NCI-H524 (cell line): ENCODE data around the gene TTLL1.
"Not testable (repeated sequence)": the region's sequence is repeated elsewhere in the genome, so short reads cannot be mapped to it uniquely, and the experiment has no call there.

Experiments used
- DNase-seq, 2 experiments: peaks; one replicate each; lab custom pipeline; 2025; lab: John Stamatoyannopoulos, UW

The TTLL1 gene

DNA sequence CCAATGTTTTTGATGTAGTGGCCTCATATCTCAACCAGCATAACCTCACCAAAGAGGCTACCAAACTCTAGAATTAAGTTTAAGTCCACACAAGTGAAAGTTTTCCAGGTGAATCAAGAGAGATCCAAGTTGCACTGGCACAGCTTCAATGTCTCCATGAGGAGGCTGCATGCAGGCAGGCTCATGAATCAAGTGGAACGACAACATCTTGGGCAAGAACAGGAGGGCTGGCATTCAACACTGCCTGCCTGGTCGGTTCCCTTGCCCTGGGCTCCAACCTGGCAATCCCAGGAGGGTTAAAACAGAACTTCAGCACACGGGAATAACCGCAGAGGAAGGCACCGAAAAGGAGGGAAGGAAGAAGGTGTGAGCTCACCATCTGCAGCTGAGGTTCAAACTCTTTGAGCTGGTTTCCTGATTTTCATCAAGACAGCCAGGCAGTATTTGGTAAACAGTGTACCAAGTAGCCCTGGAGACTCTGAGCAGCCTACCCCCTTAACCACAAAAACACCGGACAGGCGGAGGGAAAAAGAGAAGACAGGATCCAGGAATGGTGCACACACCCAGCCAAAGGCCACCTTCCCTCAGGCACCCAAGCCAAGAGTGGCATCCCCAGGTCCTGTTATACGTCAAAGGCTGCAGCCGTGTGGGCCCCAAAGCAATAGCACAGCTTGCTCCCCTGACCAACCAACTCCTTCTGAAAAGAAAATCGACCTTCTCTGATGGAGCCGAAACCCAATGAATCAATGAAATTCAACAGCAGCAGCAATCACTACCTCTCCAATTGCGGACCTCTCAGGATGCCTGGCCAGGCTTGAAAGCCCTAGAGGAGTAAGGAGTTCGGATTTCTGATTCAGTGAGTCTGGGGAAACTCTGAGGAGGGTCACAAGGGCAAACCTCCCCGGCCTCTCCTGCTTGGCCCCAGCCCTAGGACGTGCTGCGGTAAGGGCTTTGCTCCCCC is 75.6 kb downstream of the TTLL1 start:
- no peak for DNase-seq

- DNase-seq: no peak
These were observed 76.8 kb downstream of the TTLL1 start for GRCh38 chr22:43012390-43012789.

- no peak for DNase-seq
These were observed 78.1 kb downstream of the TTLL1 start for GRCh38 chr22:43011079-43011478.

GRCh38 chr22:43009444-43009843 is 79.7 kb downstream of the TTLL1 start:
- DNase-seq: no peak

DNA sequence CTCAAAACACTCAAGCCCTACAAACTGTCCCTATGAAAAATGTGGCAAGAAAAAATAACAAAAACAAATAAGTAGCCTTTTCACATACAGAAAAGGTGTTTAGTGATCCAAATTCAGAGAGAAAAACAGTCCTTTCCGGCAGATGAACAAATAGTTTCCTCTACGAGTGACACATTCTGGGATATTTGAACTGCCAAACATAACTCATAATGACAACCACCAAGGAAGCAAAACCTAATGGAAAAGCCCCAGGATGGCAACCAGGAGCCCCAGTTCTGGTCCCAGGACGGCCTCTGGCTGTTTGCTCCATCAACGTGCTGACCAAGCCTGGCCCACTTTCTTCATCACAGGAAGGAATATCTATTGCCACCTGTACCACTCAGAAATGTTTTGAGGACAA is 80.3 kb downstream of the TTLL1 start:
- no peak for DNase-seq

DNA sequence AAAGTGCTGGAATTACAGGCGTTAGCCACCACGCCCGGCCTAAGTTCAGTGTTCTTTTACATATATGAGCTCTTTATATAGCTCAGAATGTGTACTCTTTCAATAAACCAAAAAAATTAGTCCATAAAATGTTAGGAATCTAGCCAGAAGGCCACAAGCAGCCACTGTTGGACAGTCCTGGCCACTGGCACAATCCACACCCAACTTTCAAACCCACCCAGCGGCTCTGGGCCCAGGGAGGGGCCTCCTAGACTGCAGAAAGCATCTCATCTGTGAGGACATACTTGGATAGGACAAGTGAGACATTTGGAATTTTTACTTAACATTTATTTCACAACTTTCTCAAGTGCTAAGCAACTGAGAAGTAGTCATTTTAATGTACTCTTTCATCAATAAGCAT is 80.7 kb downstream of the TTLL1 start:
- DNase-seq: no peak

DNA sequence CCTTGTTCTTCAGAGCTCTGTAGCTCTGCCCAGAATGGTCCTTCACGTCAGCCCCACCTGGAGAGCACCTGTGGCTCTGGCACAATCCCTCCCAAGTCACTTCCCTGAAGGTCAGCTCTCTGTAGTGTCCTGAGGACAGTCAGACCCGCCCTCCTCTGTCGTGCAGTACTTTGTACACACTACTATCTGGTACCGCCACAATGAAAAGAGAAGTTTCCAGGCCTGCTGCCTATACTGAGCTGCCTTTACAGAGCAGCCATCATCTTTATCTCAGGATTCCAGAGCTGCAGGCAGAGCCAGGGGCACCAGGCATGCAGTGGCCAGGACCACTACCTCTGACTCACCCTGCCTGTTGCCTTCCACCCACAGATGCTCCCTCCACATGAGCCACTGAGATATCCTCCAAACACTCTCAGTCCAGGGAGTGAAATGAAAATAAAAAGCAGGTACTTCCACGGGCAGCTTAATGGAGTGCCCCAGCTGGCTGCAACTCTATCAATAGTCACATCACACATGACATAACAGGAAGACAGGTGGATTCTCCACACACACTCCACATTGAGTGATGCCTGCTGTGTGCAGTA is 81.6 kb downstream of the TTLL1 start:
- DNase-seq: no peak

DNA sequence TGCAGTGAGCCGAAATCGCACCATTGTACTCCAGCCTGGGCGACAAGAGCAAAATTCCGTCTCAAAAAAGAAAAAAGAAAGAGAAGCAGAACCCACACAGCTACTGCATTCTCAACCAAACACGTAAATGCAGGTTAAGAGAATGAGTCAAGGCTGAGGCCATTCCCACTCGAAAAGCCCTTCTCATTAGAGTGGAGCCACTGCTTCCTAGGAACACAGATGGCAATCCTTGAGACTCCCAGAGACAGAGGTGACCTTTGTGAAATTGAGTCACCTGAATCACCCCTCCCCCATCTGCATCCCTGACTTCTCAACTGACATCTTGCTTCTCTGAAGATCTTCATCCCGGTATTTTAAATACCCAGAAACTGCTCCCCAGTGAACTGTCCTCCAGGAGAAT is 82.4 kb downstream of the TTLL1 start:
- DNase-seq: peak in 1 of 2 experiments; percentile 41

GRCh38 chr22:43006016-43006505 is 83.1 kb downstream of the TTLL1 start:
- no peak for DNase-seq

DNA sequence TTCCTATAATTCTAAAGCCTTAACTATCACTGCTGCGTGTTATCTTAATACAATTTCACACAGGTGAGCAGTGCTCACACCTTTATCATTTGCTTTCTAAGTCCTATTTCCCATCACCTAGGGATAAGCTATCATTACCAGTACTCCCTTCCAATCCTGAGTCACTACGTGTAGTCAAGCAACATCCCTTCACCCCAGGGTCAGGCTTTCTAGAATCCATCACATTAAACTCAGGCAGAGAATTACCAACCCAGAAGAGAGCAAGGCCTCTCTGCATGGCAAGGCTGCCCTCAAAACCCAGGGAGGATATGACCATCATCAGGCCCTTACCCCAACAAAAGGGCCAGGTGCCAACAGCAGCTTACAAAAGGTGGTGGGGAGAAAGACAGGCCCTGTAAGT is 84.1 kb downstream of the TTLL1 start:
- no peak for DNase-seq

- DNase-seq: no peak
These were observed 84.7 kb downstream of the TTLL1 start for GRCh38 chr22:43004362-43005035.

DNA sequence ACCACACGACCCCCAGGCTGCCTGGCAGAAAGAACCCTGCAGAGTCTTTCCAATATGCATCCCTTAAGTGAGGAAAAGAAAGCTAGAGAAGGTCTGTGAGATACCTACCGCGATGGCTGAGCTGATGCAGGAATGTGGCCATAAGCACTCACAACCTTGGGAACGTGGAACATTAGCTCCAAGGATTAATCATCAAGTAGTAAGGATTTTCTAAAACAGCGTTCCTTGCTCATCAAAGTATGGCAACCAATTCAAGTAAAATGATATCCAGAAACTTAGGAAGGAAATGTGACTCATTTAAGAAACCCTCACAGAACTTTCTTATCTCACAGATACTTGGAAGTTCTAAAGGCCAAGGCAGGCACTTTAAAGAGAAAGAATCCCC is 87.0 kb downstream of the TTLL1 start:
- DNase-seq: no peak

DNA sequence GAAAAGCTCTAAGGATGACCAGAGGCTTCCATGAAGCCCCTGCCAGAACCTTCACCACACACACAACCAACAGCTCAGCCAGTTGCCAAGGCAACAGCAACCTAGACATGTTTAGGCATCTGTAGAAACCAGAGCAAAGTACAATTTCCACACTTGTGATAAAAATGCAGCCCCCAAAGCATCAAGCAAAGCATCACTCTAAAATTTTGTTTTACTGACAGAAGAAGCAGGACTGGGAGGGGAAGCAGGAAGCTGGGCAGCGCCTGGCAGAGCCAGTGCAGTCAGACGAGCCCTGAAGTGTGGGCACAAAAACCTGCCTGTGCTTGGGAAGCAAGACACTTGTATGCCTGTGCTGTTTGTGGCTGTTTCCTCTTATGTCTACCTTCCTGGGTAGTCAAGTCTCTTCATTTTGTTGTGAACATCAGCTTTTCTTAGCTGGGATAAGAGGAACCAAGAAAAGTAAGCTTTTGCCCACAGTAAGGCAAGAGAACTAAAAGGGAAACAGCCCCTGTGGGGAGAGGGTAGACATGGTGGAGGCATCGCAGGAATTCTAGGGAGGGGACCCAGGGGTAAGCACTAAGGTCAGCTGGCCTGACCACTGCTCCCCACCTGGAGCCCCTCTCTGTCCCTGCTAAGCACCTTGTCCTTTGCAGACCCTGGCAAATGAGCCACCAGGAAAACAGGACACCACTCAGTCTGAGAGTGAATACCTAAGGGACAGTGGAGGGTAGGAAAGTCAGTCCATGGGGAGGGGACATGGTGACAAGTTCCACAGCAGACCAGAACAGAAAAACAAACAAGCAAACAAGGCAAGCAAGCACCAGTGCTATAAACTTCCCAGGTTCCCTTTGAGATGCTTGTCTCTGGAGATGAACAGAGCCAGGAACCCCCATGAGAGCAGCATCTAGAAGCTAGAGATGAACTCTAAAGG is 87.7 kb downstream of the TTLL1 start:
- peak in 1 of 2 experiments; percentile 32 for DNase-seq

- no peak for DNase-seq
These were observed 88.6 kb downstream of the TTLL1 start for GRCh38 chr22:43000441-43001175.

GRCh38 chr22:42997582-42998090 is 91.6 kb downstream of the TTLL1 start:
- DNase-seq: no peak

DNA sequence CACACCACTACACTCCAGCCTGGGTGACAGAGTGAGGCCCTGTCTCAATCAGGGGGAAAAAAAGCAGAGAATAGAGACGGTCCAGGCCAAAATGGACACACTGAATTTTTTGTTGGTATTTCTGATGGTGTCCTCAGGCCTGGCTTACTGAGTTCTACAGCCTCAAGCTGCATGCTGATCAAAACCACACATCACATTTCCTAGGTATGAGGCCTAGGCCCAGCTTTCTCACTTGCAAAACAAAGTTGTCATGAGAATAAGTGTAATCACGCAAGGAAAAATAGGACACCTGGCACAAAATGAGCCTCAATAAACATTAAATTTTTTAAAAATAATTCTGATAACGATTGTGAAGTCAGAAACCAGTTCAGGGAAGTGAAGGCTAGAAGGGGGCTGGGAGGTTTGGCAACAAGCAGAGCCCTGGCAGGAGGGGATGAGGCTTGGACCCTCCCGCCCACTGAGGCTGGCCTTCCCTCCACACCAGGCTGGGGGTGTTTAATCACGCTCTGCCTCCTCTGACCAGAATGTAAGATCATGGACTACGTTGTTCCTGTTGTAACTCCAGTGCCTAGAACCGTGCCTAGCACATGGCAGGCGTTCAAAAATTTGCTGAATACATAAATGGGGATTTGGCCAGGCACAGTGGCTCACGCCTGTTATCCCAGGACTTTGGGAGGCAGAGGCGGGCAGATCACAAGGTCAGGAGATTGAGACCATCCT is 92.4 kb downstream of the TTLL1 start:
- no peak for DNase-seq

GRCh38 chr22:42995654-42996053 is 93.5 kb downstream of the TTLL1 start:
- not testable (repeated sequence) for DNase-seq

GRCh38 chr22:42994917-42995562 is 94.2 kb downstream of the TTLL1 start:
- no peak for DNase-seq

DNA sequence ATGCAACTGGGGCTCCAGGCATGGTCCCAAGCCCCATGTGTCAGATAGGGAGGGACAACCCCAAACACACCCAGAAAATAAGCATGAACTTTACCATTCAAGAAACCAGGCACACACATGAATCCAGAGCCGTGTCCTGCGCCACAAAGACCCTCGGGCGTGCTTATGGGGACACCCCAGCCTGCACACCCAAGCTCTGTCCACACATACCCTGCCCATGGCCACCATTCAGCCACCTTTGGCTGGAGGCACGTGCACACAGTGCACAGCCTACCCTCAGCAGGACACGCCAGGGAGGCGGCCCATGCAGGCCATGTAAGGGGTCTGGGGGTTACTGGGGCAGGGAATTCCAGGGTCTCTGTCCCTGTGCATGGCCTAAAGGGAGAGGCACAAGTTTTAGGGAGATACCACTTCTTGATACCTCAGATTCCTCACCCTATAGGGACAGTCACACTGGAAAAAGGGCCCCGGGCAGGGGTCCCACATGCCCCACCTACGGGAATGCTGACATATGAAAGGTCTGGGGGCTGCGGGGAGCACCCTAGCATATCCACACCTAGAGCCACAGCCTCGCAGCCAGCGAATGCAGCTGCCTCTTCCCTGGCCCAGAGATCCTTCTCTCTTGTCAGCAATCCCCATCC is 94.8 kb downstream of the TTLL1 start:
- no peak for DNase-seq
